GM19372 (cell line): Measurements from ENCODE around the gene LIMS1.

Experiments
- ATAC-seq: cut with Tn5 transposase; IDR thresholded peaks from one replicate; pipeline ENCODE4 v1.9.1; 2021; ENCODE audit warnings: mild to moderate bottlenecking, low read depth, moderate library complexity; ENCODE audit not compliant: unreplicated experiment

The LIMS1 gene

DNA sequence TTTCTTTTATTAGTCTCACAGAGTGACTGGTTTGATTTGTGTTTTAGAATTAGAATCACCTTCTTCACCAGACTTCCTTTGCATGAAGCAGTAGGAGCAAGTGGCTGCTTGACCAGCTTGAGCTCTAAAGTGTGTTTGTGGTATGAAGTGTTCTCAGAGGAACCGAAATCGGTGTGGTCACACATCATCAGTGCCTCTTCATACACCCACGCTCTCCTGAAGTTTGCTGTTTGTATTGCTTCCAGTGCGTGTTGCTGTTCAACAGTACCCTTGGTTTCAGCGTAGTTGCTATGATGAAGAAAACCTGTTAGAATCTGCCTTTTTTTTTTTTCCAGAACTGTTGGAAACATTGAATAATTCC lies 77.9 kb downstream of the LIMS1 start:
- ATAC-seq = peak; percentile 78

DNA sequence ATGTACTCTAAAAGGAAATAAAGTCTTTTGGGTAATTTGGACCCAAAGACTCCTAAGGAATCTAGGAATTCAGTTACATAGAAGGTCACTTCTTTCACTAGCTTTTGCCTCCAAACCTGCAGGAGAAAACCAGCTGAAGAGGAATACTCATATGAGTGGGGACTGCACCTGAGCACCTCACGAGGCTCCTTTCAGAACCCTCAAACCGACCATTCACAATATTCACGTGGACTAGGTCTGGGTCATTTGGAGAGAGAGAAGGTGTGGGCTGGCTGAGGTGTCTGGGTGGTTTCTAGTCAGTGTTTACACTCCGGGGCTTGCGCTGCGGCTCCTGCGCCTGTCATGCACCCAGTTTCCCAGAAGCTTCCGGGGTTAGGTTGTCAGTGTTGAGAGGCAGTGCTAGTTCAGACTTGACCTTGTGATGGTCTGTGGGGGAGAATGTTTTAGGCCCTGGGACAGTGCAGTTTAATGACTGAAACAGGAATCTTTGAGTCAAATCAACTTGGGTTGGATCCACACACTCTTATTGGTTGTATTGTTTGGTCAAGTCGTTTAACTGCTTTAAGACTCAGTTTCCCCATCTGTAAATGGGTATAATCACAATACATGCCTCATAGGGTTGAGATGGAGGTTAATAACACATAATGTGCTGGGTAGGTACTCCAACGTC lies 78.4 kb downstream of the LIMS1 start:
- peak; percentile 76 for ATAC-seq

DNA sequence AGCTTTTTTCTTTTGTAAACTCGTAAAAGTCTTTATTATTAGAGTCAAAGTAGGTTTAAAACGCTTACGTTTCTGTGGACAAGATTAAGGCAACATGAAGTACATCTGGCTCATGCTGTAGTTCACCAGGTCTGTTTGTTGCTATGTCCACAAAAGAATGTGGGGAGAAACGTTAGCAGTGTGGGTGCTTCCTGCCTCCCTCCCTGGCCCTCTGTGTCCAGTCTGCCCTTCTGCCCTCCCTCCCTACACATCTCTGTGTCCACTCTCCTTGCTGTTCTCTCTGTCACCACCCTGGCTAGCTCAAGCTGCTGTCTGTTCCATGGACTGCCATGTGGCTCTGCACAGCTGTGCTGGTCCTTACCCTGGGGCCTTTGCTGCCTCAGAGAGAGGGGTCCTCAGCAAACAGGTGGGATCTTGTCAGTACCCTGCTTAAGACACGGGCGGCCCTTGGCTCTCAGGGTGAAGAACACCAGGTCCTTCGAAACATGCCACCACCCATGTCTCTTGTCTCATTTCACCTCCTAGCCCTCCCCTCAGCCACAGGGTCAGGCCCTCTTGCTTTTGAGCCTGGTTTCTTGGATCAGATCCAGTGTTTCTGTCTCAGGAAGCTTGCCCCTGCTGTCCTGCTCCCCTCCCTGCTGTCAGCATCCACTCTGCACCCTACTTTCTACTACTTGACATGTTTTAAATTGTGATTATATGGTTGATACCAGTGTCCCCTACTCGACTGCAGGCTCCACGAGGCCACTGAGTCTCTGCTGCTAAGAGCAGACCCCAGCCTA lies 79.2 kb downstream of the LIMS1 start:
- ATAC-seq = no peak

DNA sequence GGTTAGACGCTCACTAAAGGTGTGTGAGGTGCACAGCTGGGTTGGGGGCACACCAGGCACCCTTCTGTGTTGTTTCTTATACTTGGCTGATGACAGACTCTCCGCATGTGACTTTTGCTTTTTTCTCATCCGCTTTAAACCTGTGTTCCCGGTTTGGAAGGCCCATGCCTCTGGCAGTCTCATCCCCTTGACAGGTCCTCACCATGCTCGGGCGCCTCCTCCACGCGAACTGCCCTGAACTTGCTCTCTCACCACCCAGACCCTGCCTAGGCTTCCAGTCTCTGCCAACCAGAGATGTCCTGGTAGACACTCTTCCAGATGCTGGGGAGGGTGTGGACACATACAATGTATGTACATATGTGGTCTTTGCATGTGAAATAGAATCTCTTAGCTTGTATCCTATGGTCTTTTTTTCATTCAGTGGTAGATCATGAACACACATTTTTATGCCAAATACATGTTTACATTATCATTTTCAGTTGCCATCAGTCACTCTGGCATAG lies 79.8 kb downstream of the LIMS1 start:
- ATAC-seq = no peak

DNA sequence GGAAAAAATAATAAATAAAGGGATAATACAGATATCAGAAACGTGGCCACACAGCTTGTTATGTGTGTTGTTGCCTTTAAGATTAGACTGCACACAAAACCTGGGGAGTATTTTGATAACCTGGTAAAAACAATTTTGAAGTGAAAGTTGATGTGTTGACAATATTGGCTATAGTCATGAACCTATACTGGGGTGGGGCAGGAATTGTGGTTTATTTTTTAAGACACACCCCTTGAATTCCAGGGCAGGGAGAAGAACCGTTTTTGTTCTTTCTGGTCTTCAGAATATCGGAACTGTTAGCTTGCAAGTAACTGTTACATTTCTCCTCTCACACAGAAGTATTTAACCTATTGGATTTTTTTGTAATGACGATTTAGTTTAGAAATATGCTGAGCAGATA lies 80.4 kb downstream of the LIMS1 start:
- ATAC-seq = no peak

DNA sequence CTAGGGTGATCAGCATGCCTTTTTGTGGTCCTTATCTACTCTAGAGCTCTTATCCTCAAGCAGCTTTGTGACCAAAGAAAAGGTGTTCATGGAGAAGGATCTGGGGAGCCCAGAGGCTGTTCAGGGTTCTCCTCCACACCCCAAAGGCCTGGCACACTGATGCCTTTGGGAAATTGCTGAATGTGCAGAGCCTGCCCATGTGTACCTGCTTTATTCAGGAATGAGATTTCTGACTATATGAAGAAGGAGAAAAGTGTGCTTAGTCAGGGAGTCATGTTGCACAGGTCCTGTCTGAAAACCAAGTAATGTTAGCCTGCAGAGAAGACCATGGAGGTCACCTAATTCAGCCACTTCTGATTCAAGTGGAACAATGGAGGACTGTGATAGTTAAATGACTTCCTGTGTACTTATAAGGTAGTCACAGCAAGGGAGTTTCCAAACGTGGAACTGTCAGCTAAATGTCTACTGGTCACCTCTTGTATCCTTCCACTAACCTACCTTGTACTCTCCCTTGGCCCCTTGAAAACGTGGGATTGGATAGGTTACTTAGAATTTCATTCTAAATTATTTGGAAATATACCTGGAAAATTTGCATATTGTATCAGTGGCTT lies 81.3 kb downstream of the LIMS1 start:
- no peak for ATAC-seq

DNA sequence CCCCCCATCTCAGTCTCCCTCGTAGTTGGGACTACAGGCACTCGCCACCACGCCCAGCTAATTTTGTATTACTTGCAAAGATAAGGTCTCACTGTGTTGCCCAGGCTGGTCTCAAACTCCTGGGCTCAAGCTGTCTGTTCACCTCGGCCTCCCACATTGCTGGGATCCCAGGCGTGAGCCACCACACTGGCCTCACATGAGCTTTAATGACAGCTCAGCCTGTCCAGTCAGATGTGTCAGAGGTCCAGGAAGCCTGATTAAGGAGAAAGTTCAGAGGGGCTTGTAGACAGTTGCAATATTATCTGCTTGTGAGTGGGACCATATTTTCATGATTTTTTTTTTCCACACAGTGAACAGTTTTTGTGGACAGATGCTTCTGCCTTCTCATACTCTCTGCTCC lies 82.0 kb downstream of the LIMS1 start:
- ATAC-seq = no peak

DNA sequence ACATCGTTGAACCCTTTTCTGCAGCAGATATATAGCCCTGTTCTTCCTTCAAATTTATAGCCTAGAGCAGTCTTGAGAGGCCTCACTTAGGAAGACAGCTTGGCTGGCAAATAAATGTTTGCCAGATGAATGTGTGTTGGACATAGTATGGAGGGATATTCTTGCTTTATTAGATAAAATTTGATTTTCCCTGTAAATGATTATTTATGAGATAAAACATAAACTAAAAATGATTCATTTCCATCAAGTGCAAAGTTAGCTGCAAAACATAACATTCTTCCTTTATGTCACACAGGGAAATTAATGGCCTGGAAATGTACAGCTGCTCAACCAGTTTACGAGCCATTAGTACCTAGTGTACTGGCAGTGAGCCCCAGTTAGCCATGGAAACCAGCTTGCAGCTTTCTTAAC lies 82.5 kb downstream of the LIMS1 start:
- ATAC-seq = no peak

DNA sequence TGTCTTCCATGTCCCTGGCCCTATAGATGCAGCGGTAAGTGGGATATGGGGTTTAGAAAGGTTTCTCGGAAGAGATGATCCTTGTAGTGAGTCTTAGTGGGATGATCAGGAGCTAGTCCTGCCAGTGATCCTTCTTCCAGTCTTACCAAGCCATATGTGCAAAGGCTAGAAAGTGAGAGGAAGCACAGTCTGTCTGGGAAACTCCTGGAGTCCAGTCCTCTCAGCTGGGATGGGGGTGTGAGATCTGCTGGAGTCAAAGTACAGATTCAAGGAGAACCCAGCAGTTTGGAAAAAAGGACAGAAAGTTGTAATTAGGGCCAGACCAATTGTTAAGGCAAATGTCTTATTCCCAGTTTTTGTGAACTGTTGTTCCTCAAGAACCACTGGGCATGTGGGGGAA lies 83.3 kb downstream of the LIMS1 start:
- no peak for ATAC-seq

DNA sequence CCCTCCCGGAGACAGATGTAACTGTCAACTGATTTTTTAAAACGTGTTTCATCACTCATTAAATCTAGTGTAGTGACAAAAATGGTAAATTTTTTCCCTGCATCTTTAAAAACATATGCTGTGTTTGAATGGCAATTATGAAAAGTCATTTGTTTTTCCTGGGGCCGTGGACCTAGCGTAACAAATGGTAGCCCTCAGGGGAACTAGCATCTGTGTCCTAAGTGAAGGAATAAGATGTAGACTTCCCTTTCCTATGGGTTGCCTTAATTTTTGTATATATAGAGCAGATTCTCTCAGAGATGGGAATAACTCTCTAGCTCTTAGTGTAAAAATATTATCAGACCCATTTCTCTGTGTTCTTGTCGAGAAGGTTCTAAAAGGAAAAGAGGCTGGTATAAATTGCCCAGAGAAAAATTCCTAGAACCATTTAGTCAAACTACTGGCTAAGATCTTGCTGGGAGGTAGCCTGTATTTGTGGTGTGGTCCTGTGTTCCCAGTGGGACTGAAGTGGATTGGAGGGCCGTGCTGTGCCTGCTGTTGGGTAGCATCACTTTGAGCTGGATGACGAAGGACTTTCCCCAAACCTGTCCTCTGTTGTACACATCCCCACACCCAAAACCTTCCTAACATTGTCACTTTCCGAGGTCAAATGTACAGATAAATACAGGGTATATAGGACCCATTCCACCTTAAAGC lies 85.8 kb downstream of the LIMS1 start:
- no peak for ATAC-seq

DNA sequence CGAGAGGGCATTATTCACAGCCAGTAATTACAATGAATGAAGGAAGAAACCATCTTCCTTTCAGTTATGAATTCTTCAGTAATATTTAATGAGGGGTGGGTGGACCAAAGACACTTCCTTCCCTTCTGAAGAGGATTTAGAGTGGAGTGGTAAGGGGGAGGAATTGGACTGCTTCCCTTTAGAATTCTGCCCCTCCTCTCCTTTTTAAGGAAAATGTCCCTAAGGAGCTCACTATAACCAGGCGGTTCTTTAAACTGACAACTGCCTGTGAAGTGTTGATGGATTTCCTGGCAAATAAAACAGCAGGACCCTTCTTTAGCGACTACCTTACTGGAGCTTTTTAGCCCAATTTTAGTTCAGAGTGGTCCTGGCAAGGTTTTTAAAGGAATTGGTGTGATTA lies 86.4 kb downstream of the LIMS1 start:
- no peak for ATAC-seq

DNA sequence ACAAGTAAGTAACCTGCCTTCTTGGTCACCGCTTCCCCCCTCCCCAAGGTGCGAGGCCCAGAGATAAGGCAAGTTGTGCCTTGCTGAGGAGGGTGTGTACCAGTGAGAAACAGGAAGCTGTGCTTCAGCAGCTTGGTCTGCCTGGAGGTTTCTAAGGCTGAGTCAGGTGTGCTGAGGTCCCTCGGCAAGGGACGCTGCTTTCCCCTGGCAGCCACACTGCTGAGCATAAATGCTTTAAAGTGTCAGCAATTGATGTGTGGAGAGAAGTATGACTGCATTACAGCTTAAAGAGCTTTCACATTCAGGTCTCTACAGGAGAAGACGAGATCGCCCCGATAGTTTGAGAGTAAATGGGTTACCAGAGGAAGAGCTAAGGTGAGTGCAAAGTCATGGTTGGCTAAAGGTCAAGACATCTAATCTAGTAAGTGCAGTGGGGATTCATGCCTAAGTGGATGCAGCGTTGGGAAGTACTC lies 86.9 kb downstream of the LIMS1 start:
- ATAC-seq = peak; percentile 98

DNA sequence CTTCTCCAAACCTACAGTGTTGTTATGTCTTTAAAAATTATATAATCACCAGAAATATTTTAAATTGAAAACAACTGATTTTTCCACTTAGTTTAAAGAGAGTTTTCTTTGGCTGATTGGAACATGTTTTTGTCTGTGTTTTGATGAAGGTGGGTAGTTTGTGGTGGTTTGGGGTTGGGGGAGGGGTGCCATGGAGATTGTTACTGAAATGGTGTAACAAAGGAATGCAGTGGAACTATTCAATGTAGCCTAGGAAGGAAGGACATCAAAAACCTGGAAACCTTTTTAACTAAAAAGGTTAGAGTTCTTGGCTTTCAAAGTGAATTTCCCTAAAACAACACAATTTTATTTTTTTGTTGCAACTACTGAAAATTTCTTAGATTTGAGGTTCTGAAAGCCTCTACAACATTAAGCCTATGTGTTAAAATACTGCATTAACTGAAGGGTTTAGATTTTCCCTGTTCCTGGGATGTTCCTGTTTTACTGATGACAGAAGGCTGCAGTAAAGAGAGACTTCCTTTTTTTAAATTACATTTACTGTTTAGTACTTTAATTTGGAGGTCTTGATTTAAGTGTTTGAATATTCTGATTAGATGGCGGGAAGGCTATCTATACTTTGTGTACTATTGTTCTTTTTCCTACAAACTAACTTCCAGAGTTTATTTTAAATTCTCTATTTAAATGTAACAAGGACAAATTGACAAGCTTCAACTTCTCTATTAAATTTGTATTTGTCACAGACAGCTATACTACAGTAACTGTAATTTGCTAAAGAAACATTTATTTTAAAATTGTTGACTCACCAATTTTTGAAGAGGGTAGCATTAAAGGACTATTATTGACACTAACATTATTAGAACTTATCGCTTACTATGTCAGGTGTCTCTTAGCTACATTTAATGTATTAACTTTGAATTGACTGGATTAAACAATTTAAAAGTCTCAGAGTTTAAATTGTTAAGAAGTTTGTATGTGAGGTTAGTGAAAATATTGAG lies 87.7 kb downstream of the LIMS1 start:
- ATAC-seq = no peak

DNA sequence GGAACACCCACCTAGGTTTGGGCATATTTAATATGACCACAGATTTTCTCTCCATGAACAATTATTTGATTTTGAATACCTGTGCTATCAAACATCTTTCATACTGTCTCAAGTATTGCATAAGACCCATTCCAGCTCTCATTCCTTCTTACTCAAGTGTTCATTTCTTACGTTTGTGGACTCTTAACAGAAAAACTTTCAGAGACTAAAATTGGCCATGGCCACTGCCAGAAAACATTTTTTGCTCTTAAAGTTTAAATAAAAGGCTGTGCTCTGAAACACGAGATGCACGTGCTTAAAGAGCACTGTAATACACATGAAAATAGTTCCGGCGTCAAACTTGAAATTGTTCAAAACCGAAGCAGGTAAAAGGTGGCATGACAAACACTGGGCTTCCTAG lies 89.3 kb downstream of the LIMS1 start:
- ATAC-seq = no peak

DNA sequence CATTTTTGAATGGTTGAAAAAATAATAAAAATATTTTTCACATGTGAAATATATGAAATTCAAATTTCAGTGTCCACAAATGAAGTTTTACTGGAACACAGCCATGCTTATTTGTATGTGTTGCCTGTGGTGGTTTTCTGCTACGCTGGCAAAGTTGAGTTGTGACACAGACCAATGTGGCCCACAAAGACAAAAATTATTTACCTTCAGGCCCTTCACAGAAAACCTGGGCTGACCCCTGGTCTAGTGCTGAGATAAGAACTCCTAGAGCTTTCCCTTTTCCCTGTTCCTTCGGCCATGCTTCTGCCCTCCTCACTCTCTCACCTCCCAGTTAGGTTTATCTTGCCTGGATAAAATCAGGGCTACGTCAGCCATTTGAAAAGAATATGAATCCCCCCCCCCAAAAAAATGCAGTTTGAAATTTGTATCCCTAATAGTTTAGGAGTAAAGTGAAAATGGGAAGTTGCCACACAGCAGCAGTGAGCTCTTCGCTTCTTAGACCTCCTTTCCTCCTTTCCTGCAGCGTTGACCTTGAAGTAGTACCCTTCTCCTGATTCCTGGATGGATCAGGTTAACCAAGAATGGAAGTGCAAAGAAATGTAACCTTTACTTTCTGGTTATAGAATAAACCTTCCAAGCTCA lies 91.0 kb downstream of the LIMS1 start:
- no peak for ATAC-seq

DNA sequence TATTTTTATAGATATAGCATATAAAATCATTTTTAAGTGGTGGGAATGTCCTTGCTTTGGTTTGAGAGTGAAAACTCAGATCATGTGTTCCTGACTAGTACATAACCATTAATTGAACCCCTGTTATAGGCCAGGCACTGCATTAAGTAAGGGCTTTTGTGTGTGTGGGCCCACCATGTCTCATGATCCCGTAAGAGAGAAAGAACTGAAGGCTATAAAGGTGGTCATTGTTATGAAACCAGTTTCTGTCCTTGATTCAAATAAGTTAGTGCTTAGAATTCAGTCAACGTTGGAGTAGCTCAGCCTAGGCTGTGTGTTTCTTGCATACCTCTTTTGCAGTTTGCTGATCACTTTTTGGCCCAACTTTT lies 91.5 kb downstream of the LIMS1 start:
- no peak for ATAC-seq

DNA sequence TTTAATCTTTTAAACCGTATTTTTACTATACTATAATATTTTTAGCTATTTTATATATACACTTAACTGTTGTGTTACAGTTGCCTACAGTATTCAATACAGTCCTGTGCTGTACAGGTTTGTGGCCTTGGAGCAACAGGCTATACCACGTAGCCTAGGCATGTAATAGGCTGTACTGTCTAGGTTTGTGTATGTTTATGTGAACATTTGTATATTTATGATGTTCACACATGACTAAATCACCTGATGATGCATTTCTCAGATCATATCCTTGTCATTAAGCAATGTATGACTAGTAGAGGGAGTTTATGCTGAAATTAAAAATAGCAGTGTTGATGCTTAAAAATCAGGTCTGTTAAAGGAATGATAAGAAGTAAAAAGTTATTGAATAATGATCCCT lies 92.7 kb downstream of the LIMS1 start:
- no peak for ATAC-seq

DNA sequence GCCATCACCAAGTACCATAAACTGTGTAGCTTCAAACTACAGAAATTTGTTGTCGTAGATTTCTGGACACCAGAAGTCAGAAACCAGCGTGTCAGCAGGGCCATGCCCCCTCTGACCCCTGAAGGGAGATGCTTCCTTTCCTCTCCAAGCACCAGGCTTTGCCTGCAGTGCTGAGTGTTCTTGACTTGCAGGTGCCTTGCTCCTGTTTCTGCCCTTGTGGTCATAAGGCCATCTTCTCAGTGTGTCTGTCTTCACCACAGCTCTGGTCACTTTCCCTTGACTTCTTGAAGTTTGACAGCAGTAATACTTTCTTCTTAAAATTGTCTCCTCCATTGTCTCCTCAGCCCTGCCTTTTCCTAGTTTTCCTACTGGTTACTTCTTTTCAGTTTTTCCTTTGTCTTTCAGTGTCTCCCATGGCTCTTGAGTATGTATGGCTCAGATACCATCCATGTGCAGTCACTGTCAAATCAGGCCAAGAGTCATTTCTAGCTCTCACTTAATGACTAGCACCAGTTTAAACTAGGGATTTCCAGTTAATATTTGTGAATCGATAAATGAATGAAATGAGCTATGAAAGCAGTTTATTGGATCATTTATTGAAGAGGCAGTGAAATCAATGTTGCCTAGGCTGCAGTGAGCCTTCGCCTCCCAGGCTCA lies 93.8 kb downstream of the LIMS1 start:
- ATAC-seq = no peak

DNA sequence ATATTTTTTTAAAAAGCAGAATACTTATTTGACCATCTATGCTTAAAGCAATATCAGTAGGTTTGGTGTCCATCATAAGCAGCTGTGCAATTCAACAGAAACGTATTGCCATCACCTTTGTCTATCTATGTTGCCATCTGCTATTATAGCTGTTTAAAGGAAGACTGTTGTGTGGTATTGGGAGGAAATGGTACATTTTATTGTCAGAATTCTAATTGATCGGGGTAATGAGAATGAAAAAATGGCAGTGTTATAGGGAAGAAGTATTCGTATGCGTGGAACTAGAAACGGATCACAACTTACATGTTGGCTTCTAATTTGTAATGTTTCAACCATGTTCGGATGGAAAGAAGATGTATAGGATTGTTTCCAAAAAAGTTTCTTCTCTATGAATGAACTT lies 94.7 kb downstream of the LIMS1 start:
- ATAC-seq = no peak
